Astrocyte (in vitro differentiated cells and primary cell): ENCODE measurements around the gene COL5A1. TPM values are rescaled to one million over a fixed set of nuclear protein-coding genes. Genes with fewer than 3 reads are reported as not detected.

ENCODE experiments used
- DNase-seq: peaks from one replicate; pipeline ENCODE4 v3.0.0-alpha.2; 2010; ENCODE audit warnings: low read depth
- FAIRE-seq: peaks from 2 replicates; lab custom pipeline; 2011; peaks lifted over from hg19 to GRCh38; lab: Jason Lieb, UNC
- H2AFZ ChIP-seq: 2 replicates; pipeline ENCODE4 v1.6.0; 2012; ENCODE audit warnings: low read depth, low read length, inconsistent platforms
- H3K27ac ChIP-seq: 2 replicates; pipeline ENCODE4 v1.5.1; 2011; ENCODE audit warnings: low read depth, low read length, inconsistent platforms
- H3K27me3 ChIP-seq: 2 replicates; pipeline ENCODE4 v1.6.0; 2011; ENCODE audit warnings: low read length, inconsistent platforms; ENCODE audit not compliant: insufficient read depth
- H3K36me3 ChIP-seq: 2 replicates; pipeline ENCODE4 v1.5.1; 2011; ENCODE audit warnings: low read length, inconsistent platforms; ENCODE audit not compliant: insufficient read depth
- H3K4me1 ChIP-seq: 2 replicates; pipeline ENCODE4 v1.5.1; 2011; ENCODE audit warnings: low read length, inconsistent platforms; ENCODE audit not compliant: insufficient read depth
- H3K4me2 ChIP-seq: 2 replicates; pipeline ENCODE4 v1.6.0; 2012; ENCODE audit warnings: low read length, inconsistent platforms
- H3K4me3 ChIP-seq: 2 replicates; pipeline ENCODE4 v1.5.1; 2011; ENCODE audit warnings: low read depth, mild to moderate bottlenecking, low read length, inconsistent platforms; ENCODE audit not compliant: insufficient read depth
- H3K79me2 ChIP-seq: 2 replicates; pipeline ENCODE4 v1.6.0; 2012; ENCODE audit warnings: mild to moderate bottlenecking, low read length, inconsistent platforms; ENCODE audit not compliant: insufficient read depth
- H3K9ac ChIP-seq: 2 replicates; pipeline ENCODE4 v1.6.0; 2012; ENCODE audit warnings: mild to moderate bottlenecking, low read length, inconsistent platforms
- H3K9me3 ChIP-seq: 2 replicates; pipeline ENCODE4 v1.5.1; 2012; ENCODE audit warnings: low read depth, mild to moderate bottlenecking, low read length, inconsistent platforms; ENCODE audit not compliant: insufficient read depth
- H4K20me1 ChIP-seq: 2 replicates; pipeline ENCODE4 v1.6.0; 2012; ENCODE audit warnings: low read length, inconsistent platforms; ENCODE audit not compliant: insufficient read depth
- H3K27ac Mint-ChIP-seq: one replicate; pipeline ENCODE4 v1.8.0; 2021; ENCODE audit warnings: mild to moderate bottlenecking, mixed read lengths; ENCODE audit not compliant: unreplicated experiment
- H3K27me3 Mint-ChIP-seq: one replicate; pipeline ENCODE4 v1.8.0; 2021; ENCODE audit warnings: low read depth, mixed read lengths; ENCODE audit not compliant: unreplicated experiment
- H3K36me3 Mint-ChIP-seq: one replicate; pipeline ENCODE4 v1.8.0; 2021; ENCODE audit warnings: low read depth, mixed read lengths; ENCODE audit not compliant: unreplicated experiment
- H3K4me1 Mint-ChIP-seq: one replicate; pipeline ENCODE4 v1.8.0; 2021; ENCODE audit warnings: low read depth, mixed read lengths; ENCODE audit not compliant: unreplicated experiment
- H3K4me3 Mint-ChIP-seq: one replicate; pipeline ENCODE4 v1.8.0; 2021; ENCODE audit warnings: mild to moderate bottlenecking, moderate library complexity, mixed read lengths; ENCODE audit not compliant: unreplicated experiment
- H3K9me3 Mint-ChIP-seq: one replicate; pipeline ENCODE4 v1.8.0; 2021; ENCODE audit warnings: mild to moderate bottlenecking, mixed read lengths; ENCODE audit not compliant: unreplicated experiment
- CTCF ChIP-seq: IDR thresholded peaks from 2 replicates; pipeline ENCODE4 v1.5.1; 2011; ENCODE audit warnings: low read depth, mild to moderate bottlenecking, inconsistent platforms, low read length, moderate library complexity; ENCODE audit not compliant: insufficient read depth
- EZH2 ChIP-seq: IDR thresholded peaks from 2 replicates; pipeline ENCODE4 v1.6.1; 2012; ENCODE audit warnings: mild to moderate bottlenecking, low read length, inconsistent platforms; ENCODE audit not compliant: insufficient read depth
- total RNA-seq: library from RNA; stranded (reverse); gene quantifications from 2 replicates; pipeline ENCODE4 v1.2.1, GENCODE V29; 2021

COL5A1 gene
- total RNA-seq, 1 donor from 2014 or later = 1,055 TPM

- H3K9ac ChIP-seq = no peak overlapping the region
- H3K79me2 ChIP-seq = no peaks in the 10 kb centered on the region
- H3K4me1 ChIP-seq = peaks cover 26% of the 10 kb centered on the region
- no peak overlapping the region for H2AFZ ChIP-seq
- no peaks in the 10 kb centered on the region for H3K36me3 ChIP-seq
- no peak overlapping the region for H3K4me2 ChIP-seq
- Mint-ChIP-seq H3K36me3 (peaks cover 4% of the 10 kb centered on the region), H3K27ac (peak overlapping the region; percentile 85), H3K4me3 (peak overlapping the region; percentile 30), H3K4me1 (peaks cover 46% of the 10 kb centered on the region), H3K27me3 (no peaks in the 10 kb centered on the region), H3K9me3 (peaks cover 3% of the 10 kb centered on the region)
- H4K20me1 ChIP-seq = no peaks in the 10 kb centered on the region
- H3K27me3 ChIP-seq = no peaks in the 10 kb centered on the region
- H3K4me3 ChIP-seq = no peak overlapping the region
- TF ChIP-seq EZH2 (no peak), CTCF (no peak)
- DNase-seq (no peak), FAIRE-seq (no peak)
- H3K9me3 ChIP-seq = peaks cover 5% of the 10 kb centered on the region
- no peak overlapping the region for H3K27ac ChIP-seq
These were observed 36.1 kb upstream of the COL5A1 start for GRCh38 chr9:134605351-134605965.

- Mint-ChIP-seq H3K36me3 (peaks cover 6% of the 10 kb centered on the region), H3K4me3 (peak overlapping the region; percentile 30), H3K4me1 (peaks cover 45% of the 10 kb centered on the region), H3K27me3 (no peaks in the 10 kb centered on the region), H3K27ac (peak overlapping the region; percentile 84), H3K9me3 (peaks cover 3% of the 10 kb centered on the region)
- no peak for FAIRE-seq
- no peaks in the 10 kb centered on the region for H3K79me2 ChIP-seq
- H3K27me3 ChIP-seq = no peaks in the 10 kb centered on the region
- no peaks in the 10 kb centered on the region for H4K20me1 ChIP-seq
- H3K4me2 ChIP-seq = no peak overlapping the region
- no peaks in the 10 kb centered on the region for H3K36me3 ChIP-seq
- H3K9ac ChIP-seq = no peak overlapping the region
- no peak overlapping the region for H3K27ac ChIP-seq
- H2AFZ ChIP-seq = no peak overlapping the region
- peaks cover 26% of the 10 kb centered on the region for H3K4me1 ChIP-seq
- H3K4me3 ChIP-seq = no peak overlapping the region
- DNase-seq = no peak
- peaks cover 5% of the 10 kb centered on the region for H3K9me3 ChIP-seq
- no peak for TF ChIP-seq EZH2
These were observed 35.6 kb upstream of the COL5A1 start for GRCh38 chr9:134605966-134606357.

- peak; percentile 32 for DNase-seq
- no peaks in the 10 kb centered on the region for H3K9me3 ChIP-seq
- H3K36me3 ChIP-seq = no peaks in the 10 kb centered on the region
- no peak overlapping the region for H3K9ac ChIP-seq
- H3K27me3 ChIP-seq = no peaks in the 10 kb centered on the region
- Mint-ChIP-seq H3K36me3 (peaks cover 8% of the 10 kb centered on the region), H3K27ac (no peak overlapping the region), H3K27me3 (no peaks in the 10 kb centered on the region), H3K4me1 (peaks cover 37% of the 10 kb centered on the region), H3K4me3 (no peak overlapping the region), H3K9me3 (peaks cover 5% of the 10 kb centered on the region)
- H3K79me2 ChIP-seq = no peaks in the 10 kb centered on the region
- H4K20me1 ChIP-seq = no peaks in the 10 kb centered on the region
- H3K4me1 ChIP-seq = peaks cover 15% of the 10 kb centered on the region
- H3K4me3 ChIP-seq = no peak overlapping the region
- FAIRE-seq = no peak
- no peak overlapping the region for H2AFZ ChIP-seq
- TF ChIP-seq CTCF (no peak), EZH2 (no peak)
- H3K27ac ChIP-seq = no peak overlapping the region
- no peak overlapping the region for H3K4me2 ChIP-seq
These were observed 34.5 kb upstream of the COL5A1 start for GRCh38 chr9:134606951-134607731.
